Measurements from ENCODE around the gene FMNL2.

DNA sequence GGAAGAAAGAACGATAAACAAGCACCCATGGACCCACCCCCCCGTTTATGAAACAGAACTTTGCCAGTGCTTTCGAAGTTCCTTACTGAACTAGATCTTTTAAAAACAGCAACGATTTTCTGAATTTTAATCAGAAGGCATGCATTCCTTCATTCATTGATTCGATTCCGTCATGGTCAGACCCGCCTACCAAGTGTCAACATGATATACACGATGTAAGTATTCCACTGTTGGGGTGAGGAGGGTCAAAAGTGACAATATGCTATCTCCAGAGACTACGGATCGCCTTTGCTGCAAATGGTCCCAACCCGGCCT, 316 bp upstream of the FMNL2 start:
- TF ChIP-seq POLR2A (IDR thresholded peaks at IDR 0.05; ENCODE audit: low read depth, low read length) (no peak), CHD1 (IDR thresholded peaks at IDR 0.05; ENCODE audit: low read depth, low read length) (no peak), MAZ (IDR thresholded peaks at IDR 0.05; ENCODE audit: borderline replicate concordance, low read depth, low read length) (no peak), SMC3 (IDR thresholded peaks at IDR 0.05; ENCODE audit: low read depth, low read length) (no peak), BHLHE40 (IDR thresholded peaks at IDR 0.05; ENCODE audit: low read depth, low read length) (no peak), RCOR1 (IDR thresholded peaks at IDR 0.05; ENCODE audit: insufficient replicate concordance, low read length) (no peak), RAD21 (IDR thresholded peaks at IDR 0.05; ENCODE audit: low read length) (no peak), CEBPB (IDR thresholded peaks at IDR 0.05; ENCODE audit: low read depth, low read length) (no peak), MAFK (IDR thresholded peaks at IDR 0.05; ENCODE audit: low read depth, low read length) (no peak)
- TF ChIP-seq, protein P1, sequence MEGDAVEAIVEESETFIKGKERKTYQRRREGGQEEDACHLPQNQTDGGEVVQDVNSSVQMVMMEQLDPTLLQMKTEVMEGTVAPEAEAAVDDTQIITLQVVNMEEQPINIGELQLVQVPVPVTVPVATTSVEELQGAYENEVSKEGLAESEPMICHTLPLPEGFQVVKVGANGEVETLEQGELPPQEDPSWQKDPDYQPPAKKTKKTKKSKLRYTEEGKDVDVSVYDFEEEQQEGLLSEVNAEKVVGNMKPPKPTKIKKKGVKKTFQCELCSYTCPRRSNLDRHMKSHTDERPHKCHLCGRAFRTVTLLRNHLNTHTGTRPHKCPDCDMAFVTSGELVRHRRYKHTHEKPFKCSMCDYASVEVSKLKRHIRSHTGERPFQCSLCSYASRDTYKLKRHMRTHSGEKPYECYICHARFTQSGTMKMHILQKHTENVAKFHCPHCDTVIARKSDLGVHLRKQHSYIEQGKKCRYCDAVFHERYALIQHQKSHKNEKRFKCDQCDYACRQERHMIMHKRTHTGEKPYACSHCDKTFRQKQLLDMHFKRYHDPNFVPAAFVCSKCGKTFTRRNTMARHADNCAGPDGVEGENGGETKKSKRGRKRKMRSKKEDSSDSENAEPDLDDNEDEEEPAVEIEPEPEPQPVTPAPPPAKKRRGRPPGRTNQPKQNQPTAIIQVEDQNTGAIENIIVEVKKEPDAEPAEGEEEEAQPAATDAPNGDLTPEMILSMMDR (conservative IDR thresholded peaks at IDR 0.05; ENCODE audit: low read depth, low read length): no peak
- TF ChIP-seq, protein P2, sequence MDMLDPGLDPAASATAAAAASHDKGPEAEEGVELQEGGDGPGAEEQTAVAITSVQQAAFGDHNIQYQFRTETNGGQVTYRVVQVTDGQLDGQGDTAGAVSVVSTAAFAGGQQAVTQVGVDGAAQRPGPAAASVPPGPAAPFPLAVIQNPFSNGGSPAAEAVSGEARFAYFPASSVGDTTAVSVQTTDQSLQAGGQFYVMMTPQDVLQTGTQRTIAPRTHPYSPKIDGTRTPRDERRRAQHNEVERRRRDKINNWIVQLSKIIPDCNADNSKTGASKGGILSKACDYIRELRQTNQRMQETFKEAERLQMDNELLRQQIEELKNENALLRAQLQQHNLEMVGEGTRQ (IDR thresholded peaks at IDR 0.05; ENCODE audit: low read depth, low read length): no peak
- TF ChIP-seq, protein P3, sequence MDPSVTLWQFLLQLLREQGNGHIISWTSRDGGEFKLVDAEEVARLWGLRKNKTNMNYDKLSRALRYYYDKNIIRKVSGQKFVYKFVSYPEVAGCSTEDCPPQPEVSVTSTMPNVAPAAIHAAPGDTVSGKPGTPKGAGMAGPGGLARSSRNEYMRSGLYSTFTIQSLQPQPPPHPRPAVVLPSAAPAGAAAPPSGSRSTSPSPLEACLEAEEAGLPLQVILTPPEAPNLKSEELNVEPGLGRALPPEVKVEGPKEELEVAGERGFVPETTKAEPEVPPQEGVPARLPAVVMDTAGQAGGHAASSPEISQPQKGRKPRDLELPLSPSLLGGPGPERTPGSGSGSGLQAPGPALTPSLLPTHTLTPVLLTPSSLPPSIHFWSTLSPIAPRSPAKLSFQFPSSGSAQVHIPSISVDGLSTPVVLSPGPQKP (IDR thresholded peaks at IDR 0.05; ENCODE audit: borderline replicate concordance, low read depth, low read length): no peak

Measured in IMR-90 (cell line).